HepG2 (cell line): ENCODE measurements around the gene GLTPD2. TPM values are rescaled to one million over a fixed set of nuclear protein-coding genes. Genes with fewer than 3 reads are reported as not detected.

Source experiments
- ARNT ChIP-seq: fragments of 450-650 bp; IDR thresholded peaks from 2 replicates; pipeline ENCODE4 v1.6.1; 2017
- ATF1 ChIP-seq: IDR thresholded peaks from 2 replicates; pipeline ENCODE4 v1.6.1; 2016; ENCODE audit warnings: mild to moderate bottlenecking, control low read depth
- CBFB ChIP-seq: sonication (generic); formaldehyde crosslinking; IDR thresholded peaks from 2 replicates; pipeline ENCODE4 v1.4.0; 2020; ENCODE audit warnings: missing genetic modification reagents
- CBX2 ChIP-seq, 2 experiments: fragments of 200-600 bp in 1 of 2; sonication (generic); formaldehyde crosslinking in 1 of 2; IDR thresholded peaks; 2 replicates each; pipeline versions ENCODE4 v1.7.0 to v1.8.1; 2018 to 2022; ENCODE audit warnings: low read depth in 2 of 2, low read length in 1 of 2, mild to moderate bottlenecking in 1 of 2, missing genetic modification reagents in 1 of 2
- CHD2 ChIP-seq: IDR thresholded peaks from 2 replicates; pipeline ENCODE4 v1.6.1; 2011; ENCODE audit warnings: low read depth, low read length, improper control_type of control experiment
- DPF2 ChIP-seq: sonication (generic); formaldehyde crosslinking; IDR thresholded peaks from 2 replicates; pipeline ENCODE4 v1.4.0; 2020; ENCODE audit warnings: mild to moderate bottlenecking, low read depth, missing genetic modification reagents, borderline replicate concordance
- GTF3A ChIP-seq: sonication (generic); formaldehyde crosslinking; conservative IDR thresholded peaks from 2 replicates; pipeline ENCODE4 v1.4.0; 2020; ENCODE audit warnings: mild to moderate bottlenecking, missing genetic modification reagents
- IRX3 ChIP-seq: sonication (generic); formaldehyde crosslinking; IDR thresholded peaks from 2 replicates; pipeline ENCODE4 v1.8.1; 2023; ENCODE audit warnings: mild to moderate bottlenecking, low read depth, missing genetic modification reagents, borderline replicate concordance
- MLLT10 ChIP-seq: sonication (generic); formaldehyde crosslinking; IDR thresholded peaks from 2 replicates; pipeline ENCODE4 v1.4.0; 2020; ENCODE audit warnings: missing genetic modification reagents
- MZF1 ChIP-seq: sonication (generic); formaldehyde crosslinking; IDR thresholded peaks from 2 replicates; pipeline ENCODE4 v1.8.1; 2023; ENCODE audit warnings: mild to moderate bottlenecking, missing genetic modification reagents, borderline replicate concordance
- SMAD3 ChIP-seq: sonication (generic); formaldehyde crosslinking; IDR thresholded peaks from 2 replicates; pipeline ENCODE4 v1.4.0; 2020; ENCODE audit warnings: missing genetic modification reagents
- SP2 ChIP-seq: sonication (generic); formaldehyde crosslinking; IDR thresholded peaks from 2 replicates; pipeline ENCODE4 v1.5.1; 2020; ENCODE audit warnings: mild to moderate bottlenecking, missing genetic modification reagents
- U2AF2 ChIP-seq: fragments of 200-400 bp; formaldehyde crosslinking; IDR thresholded peaks from 2 replicates; pipeline ENCODE4 v1.6.1; 2017; ENCODE audit warnings: low read depth, mild to moderate bottlenecking, low read length
- XRCC5 ChIP-seq: fragments of 200-400 bp; formaldehyde crosslinking; optimal IDR thresholded peaks from 2 replicates; pipeline ENCODE3; 2017; ENCODE audit warnings: mild to moderate bottlenecking, low read length
- ZNF207 ChIP-seq: fragments of 450-650 bp; IDR thresholded peaks from 2 replicates; pipeline ENCODE4 v1.6.1; 2016; ENCODE audit warnings: antibody characterized with exemption, borderline replicate concordance
- ZSCAN12 ChIP-seq: sonication (generic); formaldehyde crosslinking; IDR thresholded peaks from 2 replicates; pipeline ENCODE4 v1.9.0; 2021; ENCODE audit warnings: mild to moderate bottlenecking, missing genetic modification reagents
- ZSCAN9 ChIP-seq: IDR thresholded peaks from 2 replicates; pipeline ENCODE4 v1.6.1; 2016; ENCODE audit warnings: borderline replicate concordance
- polyA plus RNA-seq, 8 experiments: library from polyadenylated mRNA; depleted of rRNA in 3 of 8; stranded (reverse) in 7 of 8; unstranded in 1 of 8; fragments of >200 nt; fragmentation: Illumina TruSeq in 4 of 8; extraction: Trizol in 4 of 8; gene quantifications; 2 replicates each; pipeline versions ENCODE4 v1.2.1 to v1.2.3, GENCODE V29; 2011 to 2016; ENCODE audit warnings: low read depth in 4 of 8, missing spikeins in 1 of 8, mixed read lengths in 1 of 8; ENCODE audit not compliant: insufficient read depth in 1 of 8
- total RNA-seq, 5 experiments: library from RNA; depleted of rRNA; stranded (reverse); fragments of >200 nt; fragmentation: Illumina TruSeq; extraction: Trizol; gene quantifications; 2 replicates each; pipeline ENCODE4 v1.2.3, GENCODE V29; 2016; ENCODE audit warnings: low read depth in 1 of 5
- TF ChIP-seq, protein P1 (sequence below): sonication (generic); formaldehyde crosslinking; IDR thresholded peaks from 2 replicates; pipeline ENCODE4 v1.4.0; 2020; ENCODE audit warnings: missing genetic modification reagents
- TF ChIP-seq, protein P2 (sequence below): sonication (generic); formaldehyde crosslinking; IDR thresholded peaks from 2 replicates; pipeline ENCODE4 v1.4.0; 2020; ENCODE audit warnings: missing genetic modification reagents
- TF ChIP-seq, protein P3 (sequence below): sonication (generic); formaldehyde crosslinking; IDR thresholded peaks from 2 replicates; pipeline ENCODE4 v1.9.0; 2021; ENCODE audit warnings: missing genetic modification reagents, borderline replicate concordance
- TF ChIP-seq, protein P4 (sequence below): sonication (generic); formaldehyde crosslinking; IDR thresholded peaks from 2 replicates; pipeline ENCODE4 v1.5.0; 2020; ENCODE audit warnings: mild to moderate bottlenecking, missing genetic modification reagents

GLTPD2 gene
- total and polyA plus RNA-seq, 2 of the 13 experiments (the other 11 are each of a cell fraction or from before 2014, with no cell fraction given), result 7.5 to 12.9 TPM

DNA sequence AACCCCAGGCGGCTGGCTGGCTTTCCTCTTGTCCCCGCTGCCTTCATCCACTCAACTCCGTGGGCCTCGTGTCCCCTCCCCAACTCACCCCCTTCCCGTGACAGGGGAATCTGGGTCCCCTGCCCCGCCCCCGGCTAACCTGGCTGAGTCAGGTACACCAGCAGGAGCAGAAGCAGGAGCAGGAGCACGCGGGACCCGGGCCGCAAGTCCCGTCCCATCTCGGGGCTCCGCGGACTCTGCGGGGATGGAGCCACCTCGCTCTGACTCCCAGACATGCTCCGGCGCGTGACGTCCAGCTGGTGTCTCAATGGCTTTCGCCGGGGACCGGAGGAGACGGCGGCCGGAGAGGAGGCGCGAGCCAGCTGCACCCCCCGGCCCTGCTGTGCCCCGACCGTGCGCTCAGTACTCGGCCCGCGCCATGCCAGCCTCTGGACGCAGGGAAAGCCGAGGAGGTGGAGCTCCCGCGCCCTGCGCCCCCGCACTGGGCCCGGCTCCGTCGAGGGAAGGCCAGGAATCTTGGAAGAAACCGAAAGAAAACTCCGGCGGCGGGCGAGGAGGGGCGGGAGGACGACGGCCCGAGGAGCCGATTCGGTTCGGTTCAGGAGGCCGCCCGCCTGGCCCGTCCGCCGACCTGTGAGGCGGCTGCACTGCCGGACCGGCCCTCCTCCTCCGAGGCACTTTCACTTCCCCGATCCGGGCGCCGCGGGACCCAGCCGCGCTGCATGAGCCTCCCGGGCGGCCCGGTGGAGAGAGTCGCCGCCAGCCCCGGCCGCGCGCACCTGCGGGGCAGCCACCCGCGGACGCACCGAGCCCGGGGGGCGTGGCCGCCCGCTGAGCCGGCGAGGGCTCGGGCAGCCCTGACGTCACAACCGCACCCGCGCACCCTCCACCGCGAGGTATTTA is 49.4 kb upstream of the GLTPD2 start, which contains the start of the genes CXCL16 and ZMYND15 (continued):
- TF ChIP-seq CHD2 (no peak), ZNF207 (no peak), SP2 (no peak), MLLT10 (CRISPR knock-in tag) (no peak), XRCC5 (no peak), CBFB (CRISPR knock-in tag) (no peak), IRX3 (CRISPR knock-in tag) (0 out of 2 replicates have a peak, but pooled peaks have one; percentile 4), ARNT (no peak), ZSCAN9 (0 out of 2 replicates have a peak, but pooled peaks have one; percentile 17), ATF1 (CRISPR knock-in tag) (no peak), ZSCAN12 (CRISPR knock-in tag) (no peak), DPF2 (no peak), U2AF2 (no peak), CBX2 (IDR thresholded peaks at IDR 0.05; ENCODE audit: low read depth, low read length) (no peak), CBX2 (CRISPR knock-in tag; IDR thresholded peaks at IDR 0.05; ENCODE audit: low read depth) (no peak), MZF1 (CRISPR knock-in tag) (no peak), GTF3A (CRISPR knock-in tag) (0 out of 2 replicates have a peak, but pooled peaks have one; percentile 64), SMAD3 (no peak)
- TF ChIP-seq, protein P1, sequence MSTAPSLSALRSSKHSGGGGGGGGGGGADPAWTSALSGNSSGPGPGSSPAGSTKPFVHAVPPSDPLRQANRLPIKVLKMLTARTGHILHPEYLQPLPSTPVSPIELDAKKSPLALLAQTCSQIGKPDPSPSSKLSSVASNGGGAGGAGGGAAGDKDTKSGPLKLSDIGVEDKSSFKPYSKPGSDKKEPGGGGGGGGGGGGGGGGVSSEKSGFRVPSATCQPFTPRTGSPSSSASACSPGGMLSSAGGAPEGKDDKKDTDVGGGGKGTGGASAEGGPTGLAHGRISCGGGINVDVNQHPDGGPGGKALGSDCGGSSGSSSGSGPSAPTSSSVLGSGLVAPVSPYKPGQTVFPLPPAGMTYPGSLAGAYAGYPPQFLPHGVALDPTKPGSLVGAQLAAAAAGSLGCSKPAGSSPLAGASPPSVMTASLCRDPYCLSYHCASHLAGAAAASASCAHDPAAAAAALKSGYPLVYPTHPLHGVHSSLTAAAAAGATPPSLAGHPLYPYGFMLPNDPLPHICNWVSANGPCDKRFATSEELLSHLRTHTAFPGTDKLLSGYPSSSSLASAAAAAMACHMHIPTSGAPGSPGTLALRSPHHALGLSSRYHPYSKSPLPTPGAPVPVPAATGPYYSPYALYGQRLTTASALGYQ (CRISPR knock-in tag), result no peak
- TF ChIP-seq, protein P2, sequence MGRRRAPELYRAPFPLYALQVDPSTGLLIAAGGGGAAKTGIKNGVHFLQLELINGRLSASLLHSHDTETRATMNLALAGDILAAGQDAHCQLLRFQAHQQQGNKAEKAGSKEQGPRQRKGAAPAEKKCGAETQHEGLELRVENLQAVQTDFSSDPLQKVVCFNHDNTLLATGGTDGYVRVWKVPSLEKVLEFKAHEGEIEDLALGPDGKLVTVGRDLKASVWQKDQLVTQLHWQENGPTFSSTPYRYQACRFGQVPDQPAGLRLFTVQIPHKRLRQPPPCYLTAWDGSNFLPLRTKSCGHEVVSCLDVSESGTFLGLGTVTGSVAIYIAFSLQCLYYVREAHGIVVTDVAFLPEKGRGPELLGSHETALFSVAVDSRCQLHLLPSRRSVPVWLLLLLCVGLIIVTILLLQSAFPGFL (CRISPR knock-in tag), result no peak
- TF ChIP-seq, protein P3, sequence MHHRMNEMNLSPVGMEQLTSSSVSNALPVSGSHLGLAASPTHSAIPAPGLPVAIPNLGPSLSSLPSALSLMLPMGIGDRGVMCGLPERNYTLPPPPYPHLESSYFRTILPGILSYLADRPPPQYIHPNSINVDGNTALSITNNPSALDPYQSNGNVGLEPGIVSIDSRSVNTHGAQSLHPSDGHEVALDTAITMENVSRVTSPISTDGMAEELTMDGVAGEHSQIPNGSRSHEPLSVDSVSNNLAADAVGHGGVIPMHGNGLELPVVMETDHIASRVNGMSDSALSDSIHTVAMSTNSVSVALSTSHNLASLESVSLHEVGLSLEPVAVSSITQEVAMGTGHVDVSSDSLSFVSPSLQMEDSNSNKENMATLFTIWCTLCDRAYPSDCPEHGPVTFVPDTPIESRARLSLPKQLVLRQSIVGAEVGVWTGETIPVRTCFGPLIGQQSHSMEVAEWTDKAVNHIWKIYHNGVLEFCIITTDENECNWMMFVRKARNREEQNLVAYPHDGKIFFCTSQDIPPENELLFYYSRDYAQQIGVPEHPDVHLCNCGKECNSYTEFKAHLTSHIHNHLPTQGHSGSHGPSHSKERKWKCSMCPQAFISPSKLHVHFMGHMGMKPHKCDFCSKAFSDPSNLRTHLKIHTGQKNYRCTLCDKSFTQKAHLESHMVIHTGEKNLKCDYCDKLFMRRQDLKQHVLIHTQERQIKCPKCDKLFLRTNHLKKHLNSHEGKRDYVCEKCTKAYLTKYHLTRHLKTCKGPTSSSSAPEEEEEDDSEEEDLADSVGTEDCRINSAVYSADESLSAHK (CRISPR knock-in tag), result no peak
- TF ChIP-seq, protein P4, sequence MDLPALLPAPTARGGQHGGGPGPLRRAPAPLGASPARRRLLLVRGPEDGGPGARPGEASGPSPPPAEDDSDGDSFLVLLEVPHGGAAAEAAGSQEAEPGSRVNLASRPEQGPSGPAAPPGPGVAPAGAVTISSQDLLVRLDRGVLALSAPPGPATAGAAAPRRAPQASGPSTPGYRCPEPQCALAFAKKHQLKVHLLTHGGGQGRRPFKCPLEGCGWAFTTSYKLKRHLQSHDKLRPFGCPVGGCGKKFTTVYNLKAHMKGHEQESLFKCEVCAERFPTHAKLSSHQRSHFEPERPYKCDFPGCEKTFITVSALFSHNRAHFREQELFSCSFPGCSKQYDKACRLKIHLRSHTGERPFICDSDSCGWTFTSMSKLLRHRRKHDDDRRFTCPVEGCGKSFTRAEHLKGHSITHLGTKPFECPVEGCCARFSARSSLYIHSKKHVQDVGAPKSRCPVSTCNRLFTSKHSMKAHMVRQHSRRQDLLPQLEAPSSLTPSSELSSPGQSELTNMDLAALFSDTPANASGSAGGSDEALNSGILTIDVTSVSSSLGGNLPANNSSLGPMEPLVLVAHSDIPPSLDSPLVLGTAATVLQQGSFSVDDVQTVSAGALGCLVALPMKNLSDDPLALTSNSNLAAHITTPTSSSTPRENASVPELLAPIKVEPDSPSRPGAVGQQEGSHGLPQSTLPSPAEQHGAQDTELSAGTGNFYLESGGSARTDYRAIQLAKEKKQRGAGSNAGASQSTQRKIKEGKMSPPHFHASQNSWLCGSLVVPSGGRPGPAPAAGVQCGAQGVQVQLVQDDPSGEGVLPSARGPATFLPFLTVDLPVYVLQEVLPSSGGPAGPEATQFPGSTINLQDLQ (CRISPR knock-in tag), result 0 out of 2 replicates have a peak, but pooled peaks have one; percentile 19
